ENCODE results near the gene STK32B. TPM values are rescaled to one million over a fixed set of nuclear protein-coding genes. Genes with fewer than 3 reads are reported as not detected.
A peak's percentile ranks its signal among the peaks of the same experiment; 100 is the strongest.

The STK32B gene
- total RNA-seq, 4 donors from 2014 or later, result 1.6 to 3.4 (median 1.9) TPM

- H3K4me3 ChIP-seq (ENCODE audit: low read depth, poor library complexity, severe bottlenecking), result no peak overlapping the region
- intact Hi-C loops (cut with DNase I; ENCODE audit: low total_unique reads), result no loop called here
- 76 to 86% methylated on average over 4 of the region's 4 CpGs for WGBS, 2 donors
- TF ChIP-seq POLR2A (IDR thresholded peaks at IDR 0.05), result no peak
- TF ChIP-seq CTCF (IDR thresholded peaks at IDR 0.05), result no peak
- DNase-seq (ENCODE audit: low spot score in 2 of 2), result peak in 1 of 2 donors; percentile 48
Measured at GRCh38 chr4:5412296-5412695, 361.0 kb downstream of the STK32B start.

- intact Hi-C loops (cut with DNase I; ENCODE audit: low total_unique reads), result no loop called here
- no peak for DNase-seq (ENCODE audit: low spot score in 2 of 2)
- no peak overlapping the region for H3K4me3 ChIP-seq (ENCODE audit: low read depth, poor library complexity, severe bottlenecking)
- no peak for TF ChIP-seq POLR2A (IDR thresholded peaks at IDR 0.05)
- no peak for TF ChIP-seq CTCF (IDR thresholded peaks at IDR 0.05)
- 85 to 89% methylated on average over 1 of the region's 1 CpG for WGBS, 2 donors
Measured at GRCh38 chr4:5412751-5413150, 361.5 kb downstream of the STK32B start.

- no peak overlapping the region for H3K4me3 ChIP-seq (ENCODE audit: low read depth, poor library complexity, severe bottlenecking)
- TF ChIP-seq POLR2A (IDR thresholded peaks at IDR 0.05) (no peak), CTCF (IDR thresholded peaks at IDR 0.05) (no peak)
- intact Hi-C loops (cut with DNase I; ENCODE audit: low total_unique reads), result loop anchor here (5.0 kb wide), 1 partner anchor 791 kb away; no protein-coding TSS in a partner anchor
- WGBS, 2 donors, result 81% methylated on average over 7 of the region's 7 CpGs
- no peak for DNase-seq (ENCODE audit: low spot score in 2 of 2)
Measured at GRCh38 chr4:5416637-5417036, 365.4 kb downstream of the STK32B start.

- 87% methylated on average over 6 of the region's 6 CpGs for WGBS, 2 donors
- intact Hi-C loops (cut with DNase I; ENCODE audit: low total_unique reads), result no loop called here
- no peak for DNase-seq (ENCODE audit: low spot score in 2 of 2)
- TF ChIP-seq CTCF (IDR thresholded peaks at IDR 0.05) (no peak), POLR2A (IDR thresholded peaks at IDR 0.05) (no peak)
- no peak overlapping the region for H3K4me3 ChIP-seq (ENCODE audit: low read depth, poor library complexity, severe bottlenecking)
Measured at GRCh38 chr4:5420266-5420665, 369.0 kb downstream of the STK32B start.

GRCh38 chr4:5421416-5421815 is 370.1 kb downstream of the STK32B start:
- DNase-seq (ENCODE audit: low spot score in 2 of 2), result no peak
- intact Hi-C loops (cut with DNase I; ENCODE audit: low total_unique reads), result no loop called here
- 86 to 89% methylated on average over 3 of the region's 3 CpGs for WGBS, 2 donors
- TF ChIP-seq CTCF (IDR thresholded peaks at IDR 0.05) (no peak), POLR2A (IDR thresholded peaks at IDR 0.05) (no peak)
- no peak overlapping the region for H3K4me3 ChIP-seq (ENCODE audit: low read depth, poor library complexity, severe bottlenecking)

- intact Hi-C loops (cut with DNase I; ENCODE audit: low total_unique reads), result no loop called here
- no peak for DNase-seq (ENCODE audit: low spot score in 2 of 2)
- H3K4me3 ChIP-seq (ENCODE audit: low read depth, poor library complexity, severe bottlenecking), result no peak overlapping the region
- 55 to 60% methylated on average over 2 of the region's 2 CpGs for WGBS, 2 donors
- TF ChIP-seq POLR2A (IDR thresholded peaks at IDR 0.05) (no peak), CTCF (IDR thresholded peaks at IDR 0.05) (no peak)
Measured at GRCh38 chr4:5422195-5422594, 370.9 kb downstream of the STK32B start.

Measured in lower leg skin (tissue), 4 donors.